GM18870 (cell line): ENCODE measurements around the gene PEDS1.
"Not testable (repeated sequence)": the region's sequence is repeated elsewhere in the genome, so short reads cannot be mapped to it uniquely, and the experiment has no call there.

Source experiments
- ATAC-seq: cut with Tn5 transposase; IDR thresholded peaks from one replicate; pipeline ENCODE4 v1.9.1; 2021; ENCODE audit warnings: moderate library complexity; ENCODE audit not compliant: unreplicated experiment

Gene PEDS1

DNA sequence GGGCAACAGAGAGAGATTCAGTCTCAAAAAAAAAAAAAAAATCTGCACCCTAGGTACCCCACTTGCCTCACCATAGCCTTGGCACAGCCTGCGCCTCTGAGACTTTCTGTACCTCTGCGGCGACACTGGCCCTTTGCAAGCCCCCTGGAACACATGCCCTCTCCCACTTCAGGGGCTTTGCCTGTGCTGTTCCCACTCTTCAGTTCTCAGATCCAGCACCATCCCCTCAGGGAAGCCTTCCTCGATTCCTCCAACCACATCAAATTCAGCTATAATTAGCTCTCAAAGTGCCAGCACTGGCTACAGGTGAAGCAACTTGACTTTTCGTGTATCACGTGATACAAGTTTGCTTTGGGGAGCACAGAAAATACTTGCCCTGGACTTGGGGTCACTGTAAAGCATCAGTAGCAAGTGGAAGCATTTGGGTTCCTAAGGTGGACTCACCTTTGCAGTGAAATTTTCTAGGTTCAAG, 38.4 kb downstream of the PEDS1 start:
- ATAC-seq: no peak

DNA sequence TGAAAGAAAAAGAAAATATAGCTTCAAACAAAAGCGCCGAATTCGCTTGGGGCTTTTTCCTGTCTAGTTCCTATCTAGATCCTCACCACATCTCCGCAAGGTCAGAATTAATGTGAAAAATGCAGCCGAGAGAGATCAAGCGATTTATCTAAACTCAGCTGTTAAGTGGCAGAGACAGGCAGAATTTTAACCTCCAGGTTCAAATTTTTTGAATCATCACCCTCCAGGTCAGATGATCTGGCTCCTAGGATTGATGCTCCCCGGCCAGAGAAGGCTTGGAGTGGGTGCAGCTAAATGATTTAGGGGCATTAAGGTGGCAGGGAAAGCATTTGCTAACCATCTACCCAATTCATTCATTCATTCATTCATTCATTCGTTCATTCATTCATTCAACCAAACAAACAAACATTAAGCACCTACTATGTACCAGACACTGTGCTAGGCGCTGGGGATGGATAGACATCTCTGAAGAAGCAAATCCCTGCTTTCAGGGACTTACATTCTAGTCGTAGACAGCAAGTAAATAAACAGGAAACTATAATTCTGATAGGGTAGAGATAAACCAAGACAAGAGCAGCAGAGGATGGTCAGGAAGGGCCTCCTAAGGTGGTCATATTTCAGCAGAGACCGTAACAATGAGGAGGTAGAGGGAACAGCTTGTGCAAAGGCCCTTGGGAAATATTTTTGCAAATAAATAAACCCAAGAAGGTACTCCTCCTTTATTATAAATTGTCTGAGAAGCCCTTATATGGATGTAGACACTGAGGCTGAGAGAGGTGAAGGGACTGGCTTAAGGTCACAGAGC, 39.9 kb downstream of the PEDS1 start:
- ATAC-seq: no peak

DNA sequence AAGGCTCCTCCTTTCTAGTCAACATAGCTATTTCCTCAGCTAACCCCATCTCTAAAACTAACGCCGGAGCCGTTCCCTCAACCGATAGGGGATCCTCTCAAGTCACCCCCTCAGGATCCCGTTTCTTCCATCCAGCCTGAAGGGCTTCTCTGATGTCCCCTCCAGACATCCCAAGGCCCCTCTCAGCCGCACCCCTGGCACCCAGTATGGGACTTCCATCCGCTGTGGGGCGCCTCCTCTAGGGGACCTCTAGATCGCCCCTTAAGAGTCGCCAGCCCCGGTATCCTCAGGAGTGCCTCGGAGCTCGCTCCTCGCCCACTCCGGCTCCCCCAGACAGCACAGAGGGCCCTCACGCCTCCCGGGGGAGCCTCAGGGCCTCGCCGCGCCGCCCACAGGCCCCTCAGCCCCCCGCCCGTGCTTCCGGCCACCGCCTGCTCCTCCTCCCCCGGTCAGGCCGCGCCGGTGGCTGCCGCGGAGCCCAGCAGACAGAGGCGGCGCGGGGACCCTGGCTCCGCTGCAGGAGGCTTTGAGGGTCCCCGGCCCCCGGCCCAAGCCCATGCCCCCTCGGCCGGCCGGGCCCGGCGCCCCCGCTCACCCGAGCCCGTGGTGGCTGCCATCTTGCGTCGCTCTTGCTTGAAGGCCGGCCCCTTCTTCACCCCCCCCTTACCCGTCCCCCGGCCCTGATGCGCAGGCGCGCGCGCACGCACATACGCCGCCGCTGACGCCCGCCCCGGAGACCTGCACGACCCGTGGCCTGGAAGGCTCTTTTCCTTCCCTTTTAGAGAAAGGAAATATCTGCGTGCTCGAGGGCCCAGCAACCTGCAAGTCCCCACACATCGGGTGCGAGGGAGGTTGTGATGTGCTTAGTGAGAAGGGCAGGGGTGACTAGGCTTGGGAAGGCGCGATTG, 40.8 kb downstream of the PEDS1 start, which contains the start of gene UBE2V1:
UBE2V1 (minus strand) TSS at position 639 of the 908 bp plus-strand sequence; CDS start at position 617, 22 bp downstream.
- no peak for ATAC-seq

DNA sequence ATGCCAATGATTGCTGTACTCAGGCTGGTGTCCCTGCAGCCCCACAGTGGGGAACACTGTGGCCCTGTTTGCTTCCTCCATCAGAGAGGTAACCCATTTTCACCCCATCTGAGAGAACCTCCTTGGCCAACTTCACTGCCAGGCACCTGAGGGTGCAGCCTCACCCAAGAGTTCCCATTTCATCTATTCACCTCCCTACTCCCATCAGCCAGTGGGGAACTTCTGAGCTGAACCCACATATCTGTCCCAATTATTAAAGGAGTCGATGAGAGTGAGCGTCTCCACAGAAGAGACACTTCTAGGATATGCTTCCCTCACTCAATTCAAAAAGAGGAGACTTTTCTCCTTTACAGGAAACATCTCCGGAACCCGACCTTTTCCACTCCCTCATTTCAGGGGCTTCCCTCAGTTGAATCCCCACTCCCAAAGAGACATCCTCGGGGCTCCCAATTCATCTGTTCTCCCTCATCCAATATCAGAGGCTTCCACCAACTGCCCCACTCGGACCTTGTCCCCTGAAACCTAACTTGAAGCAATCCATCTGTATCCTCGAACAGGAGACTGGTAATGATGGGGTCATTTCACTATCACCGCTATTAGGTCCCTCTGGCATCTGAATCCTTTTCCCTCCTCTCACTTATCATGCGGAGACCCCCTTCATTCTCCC, 41.6 kb downstream of the PEDS1 start:
- ATAC-seq: no peak

DNA sequence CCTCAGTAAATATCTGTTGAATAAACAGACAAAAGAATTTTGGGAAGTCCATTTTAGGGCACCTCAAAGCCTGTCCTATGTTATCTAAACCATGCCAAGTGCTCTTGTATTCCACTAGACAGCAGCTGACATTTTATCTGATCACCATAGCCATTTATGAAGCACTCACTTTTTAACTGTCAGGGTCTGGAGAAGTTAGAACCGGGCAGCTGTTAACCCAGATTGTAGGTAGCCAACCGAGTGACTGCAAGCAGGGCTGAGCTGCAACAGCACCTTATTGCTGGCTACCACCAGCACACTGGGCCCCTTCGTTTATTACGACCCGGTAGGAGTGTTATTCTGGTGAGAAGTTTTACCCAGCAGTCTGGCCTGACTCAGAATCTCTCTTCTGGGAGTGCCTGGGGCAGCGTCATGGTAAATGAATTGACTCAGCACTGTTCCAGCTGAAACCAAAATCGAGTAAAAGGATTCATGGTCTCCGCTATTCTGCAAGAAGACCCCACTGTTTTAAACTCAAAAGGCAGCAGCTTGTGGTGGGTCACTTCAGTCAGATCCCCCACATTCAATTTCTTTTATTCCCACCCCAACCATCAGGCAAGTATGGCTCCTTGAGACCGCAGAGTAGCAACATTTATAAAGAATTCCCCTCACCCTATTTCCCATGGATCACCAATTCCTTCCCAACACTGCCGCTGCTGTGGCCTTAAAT, 42.2 kb downstream of the PEDS1 start:
- no peak for ATAC-seq

DNA sequence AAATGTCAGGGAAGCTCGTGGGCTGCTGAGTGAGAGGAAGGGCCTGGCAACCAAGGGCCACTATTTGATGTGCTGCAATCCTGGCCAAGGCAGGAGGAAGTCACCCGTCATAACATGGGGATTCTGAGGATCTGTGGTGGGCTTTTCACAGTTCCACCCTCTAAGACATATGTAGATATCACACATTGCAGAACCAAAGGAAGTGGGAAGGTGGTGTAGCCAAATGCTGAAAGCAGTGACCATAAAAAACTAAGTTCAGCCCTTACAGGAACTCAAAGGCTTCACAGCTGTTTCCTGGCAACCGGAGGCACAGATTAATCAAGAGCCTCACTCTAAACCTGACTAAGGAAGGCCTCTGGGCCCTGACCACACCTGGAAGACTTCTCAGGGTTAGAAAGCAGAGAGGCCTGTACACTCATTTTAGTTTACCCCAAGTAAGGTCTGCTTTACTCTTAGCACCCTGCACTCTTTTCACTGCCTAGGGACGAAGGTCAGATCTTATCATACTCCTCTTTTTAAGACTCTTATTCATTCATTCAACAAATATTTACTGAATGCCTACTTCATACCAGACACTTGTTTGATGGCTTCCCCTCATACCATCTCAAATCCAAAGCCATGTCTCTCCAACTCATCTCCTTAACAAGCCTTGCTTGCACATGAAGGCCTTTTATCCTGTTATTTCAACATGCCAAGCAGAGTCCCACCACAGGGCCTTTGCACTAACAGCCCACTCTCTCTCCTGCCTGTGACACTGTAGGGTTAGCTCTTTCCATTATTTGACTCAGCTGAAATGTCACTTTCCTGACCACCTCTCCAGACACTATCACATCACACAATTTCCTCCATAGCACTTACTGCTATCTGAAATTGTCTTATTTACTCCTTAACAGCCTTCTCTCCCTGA, 43.1 kb downstream of the PEDS1 start:
- no peak for ATAC-seq

DNA sequence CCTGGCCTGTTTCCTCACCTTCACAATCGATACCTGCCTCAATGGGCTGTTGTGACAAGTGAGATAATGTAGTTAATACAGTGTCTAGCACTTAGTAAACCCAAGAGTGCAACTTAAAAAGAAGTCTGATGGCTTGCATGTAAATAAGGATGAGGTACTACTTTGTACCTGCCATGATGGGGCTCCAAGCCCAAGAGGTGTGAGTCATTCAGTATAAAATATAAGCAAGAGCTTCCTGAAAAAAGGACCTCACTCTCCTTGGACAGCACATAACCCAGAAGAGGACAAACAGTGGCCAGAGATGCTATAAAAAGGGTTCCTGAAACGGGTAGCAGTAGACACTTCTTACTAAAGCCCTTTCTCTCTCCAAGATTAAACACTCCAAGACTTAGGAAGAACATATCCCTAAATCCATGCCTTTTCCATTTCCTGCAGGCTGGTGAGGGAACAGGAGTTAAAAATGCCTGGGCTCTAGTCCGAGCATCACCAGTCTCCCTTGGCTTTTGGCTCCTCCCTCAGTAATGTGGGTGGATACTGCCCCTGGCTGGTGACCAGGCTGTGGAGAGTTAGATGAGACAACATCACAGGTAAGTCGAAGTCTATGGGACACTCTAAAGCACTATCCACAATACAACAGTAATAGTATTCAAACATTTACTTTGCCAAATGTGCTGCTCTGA, 44.8 kb downstream of the PEDS1 start:
- ATAC-seq: no peak

DNA sequence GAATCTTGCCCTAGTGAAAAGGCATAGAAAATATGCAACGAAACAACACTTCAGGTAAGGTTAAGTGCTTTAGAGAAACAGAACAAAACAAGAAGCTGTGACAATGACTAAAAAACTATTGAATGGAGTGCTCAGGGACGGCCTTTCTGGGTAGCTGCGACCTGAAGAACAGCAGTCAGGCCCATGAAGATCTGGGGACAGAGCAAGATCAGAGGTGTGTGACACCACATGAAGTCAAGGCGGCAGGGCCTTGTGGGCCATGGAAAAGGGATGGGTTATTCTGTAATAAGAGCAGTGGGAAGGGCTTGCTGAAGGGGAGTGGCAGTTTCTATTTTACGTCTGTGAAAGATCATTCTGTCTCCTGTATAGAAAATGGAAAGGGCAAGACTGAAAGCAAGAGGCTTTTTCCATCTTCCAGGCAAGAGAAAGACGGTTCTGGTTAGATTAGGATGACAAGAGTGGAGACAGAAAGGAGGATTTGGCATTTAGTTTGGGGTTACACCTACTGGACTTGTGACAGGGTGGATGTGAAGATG, 45.7 kb downstream of the PEDS1 start:
- no peak for ATAC-seq

DNA sequence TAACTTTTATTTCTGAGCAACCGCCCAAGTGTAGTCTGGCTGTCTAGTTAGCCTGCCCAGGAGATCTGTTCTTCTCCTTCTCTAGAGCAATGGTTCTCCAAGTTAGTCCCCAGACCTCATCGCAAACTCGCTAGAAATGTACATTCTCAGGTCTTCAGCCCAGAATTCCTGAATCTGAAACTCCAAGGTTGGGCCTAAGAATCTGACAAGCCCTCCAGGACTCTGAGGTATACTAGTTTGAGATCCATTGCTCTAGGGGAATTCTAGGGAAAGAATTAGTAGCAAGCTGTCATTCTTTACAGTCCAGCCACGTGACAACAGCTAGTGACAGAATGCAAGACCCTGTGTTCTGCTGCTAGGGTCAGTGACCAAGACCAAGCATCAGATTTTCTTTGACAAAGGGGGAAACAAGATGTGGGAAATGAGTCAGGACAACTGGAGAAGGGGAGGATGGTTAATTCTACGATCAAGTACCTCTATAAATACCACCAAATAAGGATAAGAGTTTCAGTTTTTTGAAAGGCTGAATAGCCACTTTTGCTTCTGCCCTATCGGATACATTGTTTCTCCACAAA, 46.4 kb downstream of the PEDS1 start:
- no peak for ATAC-seq

DNA sequence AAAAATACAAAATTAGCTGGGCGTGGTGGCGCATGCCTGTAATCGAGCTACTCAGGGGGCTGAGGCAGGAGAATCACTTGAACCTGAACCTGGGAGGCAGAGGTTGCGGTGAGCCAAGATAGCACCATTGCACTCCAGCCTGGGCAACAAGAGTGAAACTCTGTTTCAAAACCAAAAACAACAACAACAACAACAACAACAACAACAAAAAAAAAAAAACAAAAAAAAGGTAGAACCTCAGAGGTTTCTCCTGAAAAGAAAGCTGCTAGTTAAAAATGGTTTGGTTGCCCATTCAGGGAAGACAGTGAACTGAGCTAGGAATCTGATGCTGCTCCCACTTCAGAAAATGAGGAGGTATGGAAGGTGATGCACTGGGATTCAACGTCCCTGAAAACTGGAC, 46.9 kb downstream of the PEDS1 start:
- ATAC-seq: not testable (repeated sequence)
